Endothelial cell of umbilical vein (primary cell): ENCODE results near the gene VPS36. TPM values are rescaled to one million over a fixed set of nuclear protein-coding genes. Genes with fewer than 3 reads are reported as not detected.
"Not testable (repeated sequence)": the region's sequence is repeated elsewhere in the genome, so short reads cannot be mapped to it uniquely, and the experiment has no call there.

ENCODE experiments used
- BruUV-seq: library from RNA; stranded (reverse); fragments of 400-500 nt; replicated peaks from 2 replicates; lab custom pipeline; 2021; lab: Mats Ljungman, UMichigan
- CTCF ChIA-PET: fragments of 300-600, 350-600 bp; sonication (Branson Sonifier 250); formaldehyde crosslinking; loops from one replicate; lab custom pipeline; 2021; ENCODE audit warnings: antibody characterized with exemption, inconsistent platforms; lab: Charles Lee
- POLR2A ChIA-PET: fragments of 300-600, 350-600 bp; sonication (Branson Sonifier 250); formaldehyde crosslinking; loops from one replicate; lab custom pipeline; 2021; ENCODE audit warnings: antibody characterized with exemption, inconsistent platforms; lab: Charles Lee
- DNase-seq: peaks from one replicate; pipeline ENCODE4 v3.0.0-alpha.2; 2011; ENCODE audit warnings: low read depth, low spot score
- FAIRE-seq: peaks from 2 replicates; lab custom pipeline; 2011; peaks lifted over from hg19 to GRCh38; lab: Jason Lieb, UNC
- H2AFZ ChIP-seq: 2 replicates; pipeline ENCODE4 v1.6.0; 2012; ENCODE audit warnings: low read depth, low read length, control low read depth, inconsistent platforms
- H3K27ac ChIP-seq: 2 replicates; pipeline ENCODE4 v1.5.1; 2011; ENCODE audit warnings: low read depth, mild to moderate bottlenecking, control low read depth, low read length, moderate library complexity; ENCODE audit not compliant: insufficient read depth
- H3K27me3 ChIP-seq, 2 experiments: 2 replicates each; pipeline versions ENCODE4 v1.6.0 to v1.6.1; 2011; ENCODE audit warnings: low read length in 2 of 2, mixed read lengths in 1 of 2; ENCODE audit not compliant: control insufficient read depth in 2 of 2, insufficient read depth in 2 of 2
- H3K36me3 ChIP-seq, 2 experiments: 2 replicates in 1 of 2; 3 replicates in 1 of 2; pipeline ENCODE4 v1.5.1; 2011; ENCODE audit warnings: low read length in 2 of 2, mild to moderate bottlenecking in 1 of 2, moderate library complexity in 1 of 2; ENCODE audit not compliant: control insufficient read depth in 2 of 2, insufficient read depth in 2 of 2; ENCODE audit errors: extremely low read depth in 1 of 2
- H3K4me1 ChIP-seq: 3 replicates; pipeline ENCODE4 v1.5.1; 2011; ENCODE audit warnings: mild to moderate bottlenecking, low read length; ENCODE audit not compliant: control insufficient read depth, insufficient read depth; ENCODE audit errors: extremely low read depth
- H3K4me2 ChIP-seq: 2 replicates; pipeline ENCODE4 v1.6.1; 2011; ENCODE audit warnings: low read length, control low read depth, mixed read lengths; ENCODE audit not compliant: insufficient read depth
- H3K4me3 ChIP-seq, 3 experiments: fragments of 200-600 bp in 1 of 3; sonication (generic), shearing (Covaris generic) in 1 of 3; replicated peaks in 1 of 3; 2 replicates each; pipeline ENCODE4 v1.5.1; 2011 to 2016; ENCODE audit warnings: control low read depth in 3 of 3, low read length in 3 of 3, mild to moderate bottlenecking in 2 of 3, inconsistent platforms in 1 of 3, low read depth in 1 of 3, moderate library complexity in 1 of 3; ENCODE audit not compliant: insufficient read depth in 1 of 3
- H3K79me2 ChIP-seq: 2 replicates; pipeline ENCODE4 v1.6.0; 2012; ENCODE audit warnings: low read length, inconsistent platforms; ENCODE audit not compliant: control insufficient read depth, insufficient read depth
- H3K9ac ChIP-seq: replicated peaks from 2 replicates; pipeline ENCODE3; 2011; ENCODE audit warnings: low read length, control low read depth; ENCODE audit not compliant: insufficient read depth; ENCODE audit errors: extremely low read depth
- H3K9me1 ChIP-seq: replicated peaks from 3 replicates; pipeline ENCODE4 v1.6.0; 2011; ENCODE audit warnings: mild to moderate bottlenecking, low read length; ENCODE audit not compliant: control insufficient read depth, insufficient read depth; ENCODE audit errors: extremely low read depth
- H3K9me3 ChIP-seq: replicated peaks from 2 replicates; pipeline ENCODE4 v1.5.1; 2012; ENCODE audit warnings: low read length, inconsistent platforms; ENCODE audit not compliant: control insufficient read depth, insufficient read depth
- H4K20me1 ChIP-seq: replicated peaks from 2 replicates; pipeline ENCODE3; 2011; ENCODE audit warnings: mild to moderate bottlenecking, low read length; ENCODE audit not compliant: control insufficient read depth, insufficient read depth; ENCODE audit errors: extremely low read depth
- dilution Hi-C: fragments of 300-500 bp; cut with MboI; formaldehyde crosslinking; loops from one replicate; pipeline ENCODE4 v1.15.0; 2019; ENCODE audit warnings: low sequenced_read_pairs; ENCODE audit not compliant: extremely low pct_ligation_motif_present
- intact Hi-C: fragments of 100-400 bp; cut with micrococcal nuclease; formaldehyde crosslinking; loops from one replicate; pipeline ENCODE4 v1.10.0; 2022
- polyA plus RNA-seq, 4 experiments: library from polyadenylated mRNA; depleted of rRNA in 3 of 4; stranded (reverse) in 3 of 4; unstranded in 1 of 4; fragments of >200 nt; gene quantifications; 2 replicates each; pipeline versions ENCODE4 v1.2.1 to v1.2.3, GENCODE V29; 2011 to 2012; ENCODE audit warnings: missing spikeins in 1 of 4
- total RNA-seq: library from RNA; stranded (reverse); gene quantifications from 2 replicates; pipeline ENCODE4 v1.2.3, GENCODE V29; 2021

Gene VPS36
- total and polyA plus RNA-seq, 2 donors (not counting 3 experiments of a cell fraction or from before 2014, with no cell fraction given), result 14.3 to 32.3 TPM

DNA sequence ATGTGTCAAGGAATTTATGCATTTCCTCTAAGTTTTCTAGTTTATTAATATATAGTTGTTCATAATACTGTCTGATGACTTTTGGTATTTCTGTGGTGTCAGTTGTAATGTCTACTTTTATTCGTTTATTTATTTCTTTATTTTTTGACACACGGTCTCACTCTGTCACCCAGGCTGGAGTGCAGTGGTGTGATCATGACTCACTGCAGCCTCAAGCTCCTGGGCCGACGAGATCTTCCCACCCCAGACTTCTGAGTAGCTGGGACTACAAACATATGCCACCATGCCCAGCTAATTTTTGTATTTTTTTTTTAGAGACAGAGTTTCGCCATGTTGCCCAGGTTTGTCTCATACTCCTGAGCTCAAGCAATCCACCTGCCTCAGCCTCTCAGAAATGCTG, 43.8 kb upstream of the VPS36 start:
- H3K4me3 ChIP-seq, POLR2A ChIA-PET, DNase-seq, H3K9me3 ChIP-seq, H4K20me1 ChIP-seq, H3K9ac ChIP-seq, H3K4me1 ChIP-seq, CTCF ChIA-PET, H3K4me2 ChIP-seq, H3K27ac ChIP-seq, H3K79me2 ChIP-seq, H3K9me1 ChIP-seq, H3K36me3 ChIP-seq, BruUV-seq, FAIRE-seq, intact Hi-C loops, H3K27me3 ChIP-seq, dilution Hi-C loops, H2AFZ ChIP-seq: not testable (repeated sequence)

DNA sequence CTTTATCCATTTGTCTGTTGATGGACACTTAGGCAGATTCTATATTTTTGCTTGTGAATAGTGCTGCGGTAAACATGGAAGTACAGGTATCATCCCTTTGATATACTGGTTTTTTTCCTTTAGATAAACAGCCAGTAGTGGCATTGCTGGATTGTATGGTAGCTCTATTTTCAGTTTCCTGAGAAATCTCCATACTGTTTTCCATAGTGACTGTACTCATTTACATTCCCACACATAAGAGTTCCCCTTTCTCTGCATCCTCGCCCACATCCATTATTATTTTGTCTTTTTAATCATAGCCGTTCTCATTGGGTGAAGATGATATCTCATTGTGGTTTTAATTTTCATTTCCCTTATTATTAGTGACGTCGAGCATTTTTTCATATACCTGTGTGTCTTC, 40.6 kb upstream of the VPS36 start:
- H3K27me3 ChIP-seq, H3K4me3 ChIP-seq, H3K9me3 ChIP-seq, POLR2A ChIA-PET, H3K79me2 ChIP-seq, H3K9me1 ChIP-seq, DNase-seq, H3K9ac ChIP-seq, H4K20me1 ChIP-seq, intact Hi-C loops, BruUV-seq, H3K27ac ChIP-seq, H3K36me3 ChIP-seq, H3K4me2 ChIP-seq, dilution Hi-C loops, FAIRE-seq, CTCF ChIA-PET, H3K4me1 ChIP-seq, H2AFZ ChIP-seq: not testable (repeated sequence)

DNA sequence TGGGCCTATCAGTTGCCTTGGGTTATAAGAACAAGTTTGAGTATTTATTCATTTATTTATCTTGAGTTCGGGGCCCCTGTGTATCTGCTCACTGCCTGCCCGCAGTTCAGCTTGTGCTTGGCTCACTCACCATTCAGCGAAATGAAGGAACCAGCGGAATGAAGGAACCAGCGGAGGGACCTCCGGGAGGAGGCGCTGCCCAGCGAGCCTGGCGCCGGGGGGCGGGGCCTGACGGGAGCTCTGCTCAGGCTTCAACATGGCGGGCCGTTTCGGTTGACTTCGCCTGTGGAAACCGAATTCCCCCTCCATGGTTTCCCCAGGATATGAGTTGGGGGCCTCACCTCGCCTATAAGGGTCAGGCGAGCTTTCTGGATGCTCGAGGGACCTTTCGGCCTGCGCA, 38.3 kb upstream of the VPS36 start:
- H4K20me1 ChIP-seq, intact Hi-C loops, H3K4me2 ChIP-seq, dilution Hi-C loops, FAIRE-seq, H3K9me3 ChIP-seq, BruUV-seq, H3K4me3 ChIP-seq, H3K4me1 ChIP-seq, H3K9me1 ChIP-seq, H3K79me2 ChIP-seq, H2AFZ ChIP-seq, H3K36me3 ChIP-seq, DNase-seq, H3K27ac ChIP-seq, H3K9ac ChIP-seq, H3K27me3 ChIP-seq, CTCF ChIA-PET, POLR2A ChIA-PET: not testable (repeated sequence)

DNA sequence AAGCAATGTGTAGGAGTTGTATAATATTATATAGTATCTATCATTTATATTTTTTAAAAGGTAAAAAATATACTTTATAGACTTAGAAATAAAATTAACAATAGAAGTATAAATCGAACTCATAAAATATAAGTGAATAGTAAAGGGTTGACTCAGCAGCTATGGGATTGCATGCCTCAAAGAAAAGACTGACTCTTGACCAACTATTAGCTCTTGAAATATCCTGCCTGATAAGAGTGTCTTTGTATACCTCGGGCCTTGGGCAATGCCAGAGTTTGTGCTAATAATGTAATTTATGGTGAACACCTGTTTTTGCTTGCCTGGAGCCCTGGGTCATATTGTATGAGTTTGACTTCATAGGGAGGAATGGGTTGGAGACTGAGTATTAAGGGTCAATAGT, 36.6 kb upstream of the VPS36 start:
- CTCF ChIA-PET, result interaction anchor here (0.6 to 0.7 kb wide), 2 partner anchors 127 to 522 kb away, joined by 3 to 4 read pairs; no protein-coding TSS in a partner anchor
- POLR2A ChIA-PET, result not testable (repeated sequence)

More for the DNA sequence above, 36.6 kb upstream of the VPS36 start:
- DNase-seq, FAIRE-seq, dilution Hi-C loops, H3K27ac ChIP-seq, H4K20me1 ChIP-seq, H3K9me3 ChIP-seq, H3K36me3 ChIP-seq, H3K9ac ChIP-seq, H3K9me1 ChIP-seq, H3K4me2 ChIP-seq, H3K4me1 ChIP-seq, H2AFZ ChIP-seq, intact Hi-C loops, H3K4me3 ChIP-seq, BruUV-seq, H3K79me2 ChIP-seq, H3K27me3 ChIP-seq: not testable (repeated sequence)
